CD14-positive monocyte (primary cell): ENCODE data around the gene CUTA. TPM values are rescaled to one million over a fixed set of nuclear protein-coding genes. Genes with fewer than 3 reads are reported as not detected.

Source experiments
- DNase-seq, 3 donors: peaks; one replicate each; pipeline ENCODE4 v3.0.0-alpha.2; 2011 to 2022
- H2AFZ ChIP-seq: 2 replicates; pipeline ENCODE4 v1.6.0; 2012; ENCODE audit warnings: mild to moderate bottlenecking, low read depth, low read length, inconsistent platforms; ENCODE audit not compliant: insufficient read depth, poor library complexity, severe bottlenecking
- H3K27ac ChIP-seq, 2 donors: 1 replicate in 1 of 2; 2 replicates in 1 of 2; pipeline ENCODE4 v1.5.1; 2012 to 2013; ENCODE audit warnings: low read length in 2 of 2, control low read depth in 1 of 2, inconsistent platforms in 1 of 2, low read depth in 1 of 2, mild to moderate bottlenecking in 1 of 2
- H3K27me3 ChIP-seq, 2 donors: one replicate each; pipeline versions ENCODE4 v1.6.0 to v1.6.1; 2011 to 2013; ENCODE audit warnings: low read length in 2 of 2; ENCODE audit not compliant: control insufficient read depth in 2 of 2, insufficient read depth in 2 of 2
- H3K36me3 ChIP-seq, 2 donors: replicated peaks in 1 of 2; 1 replicate in 1 of 2; 2 replicates in 1 of 2; pipeline versions ENCODE4 v1.5.1 to v1.6.1; 2012 to 2013; ENCODE audit warnings: low read length in 2 of 2, control low read depth in 1 of 2, inconsistent platforms in 1 of 2, mild to moderate bottlenecking in 1 of 2; ENCODE audit not compliant: insufficient read depth in 2 of 2, control insufficient read depth in 1 of 2
- H3K4me1 ChIP-seq, 2 donors: 1 replicate in 1 of 2; 2 replicates in 1 of 2; pipeline versions ENCODE4 v1.5.1 to v1.6.1; 2012 to 2013; ENCODE audit warnings: low read length in 2 of 2, control low read depth in 1 of 2, inconsistent platforms in 1 of 2, mild to moderate bottlenecking in 1 of 2, moderate library complexity in 1 of 2; ENCODE audit not compliant: insufficient read depth in 2 of 2, control insufficient read depth in 1 of 2
- H3K4me2 ChIP-seq: replicated peaks from 2 replicates; pipeline ENCODE3; 2012; ENCODE audit warnings: low read length, moderate library complexity, mild to moderate bottlenecking; ENCODE audit not compliant: poor library complexity, severe bottlenecking; ENCODE audit errors: extremely low read depth
- H3K4me3 ChIP-seq, 3 experiments: fragments of 200-600 bp in 1 of 3; sonication (generic) in 1 of 3; replicated peaks in 1 of 3; 1 replicate in 2 of 3; 2 replicates in 1 of 3; pipeline ENCODE4 v1.5.1; 2011 to 2013; ENCODE audit warnings: low read length in 3 of 3, mild to moderate bottlenecking in 3 of 3, control low read depth in 2 of 3, low read depth in 2 of 3, inconsistent platforms in 1 of 3, moderate library complexity in 1 of 3
- H3K79me2 ChIP-seq: 2 replicates; pipeline ENCODE4 v1.6.0; 2012; ENCODE audit warnings: mild to moderate bottlenecking, control low read depth, inconsistent platforms, low read length, moderate library complexity; ENCODE audit not compliant: insufficient read depth
- H3K9ac ChIP-seq: 2 replicates; pipeline ENCODE4 v1.6.0; 2017; ENCODE audit warnings: low read length, mild to moderate bottlenecking; ENCODE audit not compliant: insufficient read depth, poor library complexity, severe bottlenecking
- H3K9me3 ChIP-seq, 2 donors: replicated peaks in 1 of 2; 1 replicate in 1 of 2; 2 replicates in 1 of 2; pipeline versions ENCODE4 v1.5.1 to v1.6.1; 2012 to 2013; ENCODE audit warnings: low read length in 2 of 2, control low read depth in 1 of 2; ENCODE audit not compliant: control insufficient read depth in 1 of 2, insufficient read depth in 1 of 2
- H4K20me1 ChIP-seq: 2 replicates; pipeline ENCODE4 v1.6.0; 2012; ENCODE audit warnings: mild to moderate bottlenecking, low read length, control low read depth, moderate library complexity; ENCODE audit not compliant: insufficient read depth
- H3K27ac Mint-ChIP-seq, 7 donors: one replicate each; pipeline ENCODE4 v1.8.0; 2020; ENCODE audit warnings: mild to moderate bottlenecking in 7 of 7, mixed read lengths in 7 of 7, moderate library complexity in 6 of 7, inconsistent platforms in 2 of 7
- H3K27me3 Mint-ChIP-seq, 3 donors: one replicate each; pipeline ENCODE4 v1.8.0; 2021 to 2022; ENCODE audit warnings: low read depth in 3 of 3, mild to moderate bottlenecking in 3 of 3, mixed read lengths in 3 of 3, moderate library complexity in 3 of 3, inconsistent platforms in 1 of 3
- H3K36me3 Mint-ChIP-seq, 2 donors: one replicate each; pipeline ENCODE4 v1.8.0; 2020; ENCODE audit warnings: mixed read lengths in 2 of 2, inconsistent platforms in 1 of 2, mild to moderate bottlenecking in 1 of 2
- H3K4me1 Mint-ChIP-seq: one replicate; pipeline ENCODE4 v1.8.0; 2020; ENCODE audit warnings: mild to moderate bottlenecking, mixed read lengths
- H3K4me3 Mint-ChIP-seq, 2 donors: one replicate each; pipeline ENCODE4 v1.8.0; 2020; ENCODE audit warnings: mild to moderate bottlenecking in 2 of 2, mixed read lengths in 2 of 2, moderate library complexity in 1 of 2
- H3K9me3 Mint-ChIP-seq, 7 donors: one replicate each; pipeline ENCODE4 v1.8.0; 2020 to 2022; ENCODE audit warnings: mixed read lengths in 7 of 7, mild to moderate bottlenecking in 6 of 7, moderate library complexity in 6 of 7, inconsistent platforms in 2 of 7
- CTCF ChIP-seq: fragments of 200-600 bp; IDR thresholded peaks from one replicate; pipeline ENCODE4 v1.8.0; 2022; ENCODE audit warnings: antibody characterized with exemption, mild to moderate bottlenecking
- WGBS: methylation state at CpG from one replicate; pipeline ENCODE4 v1.1.5; 2013; ENCODE audit warnings: missing lambda C conversion rate; ENCODE audit not compliant: insufficient coverage; 5-methylcytosine and 5-hydroxymethylcytosine counted together
- intact Hi-C, 2 donors: fragments of 100-400 bp; cut with micrococcal nuclease; formaldehyde crosslinking; loops; one replicate each; pipeline versions ENCODE4 v1.15.0 to v1.15.1; 2023
- polyA plus RNA-seq, 3 donors: library from polyadenylated mRNA; depleted of rRNA in 1 of 3; unstranded in 2 of 3; stranded (reverse) in 1 of 3; fragments of 300-500 nt in 2 of 3; fragments of >200 nt in 1 of 3; fragmentation: Illumina TruSeq in 2 of 3; gene quantifications; 1 replicate in 2 of 3; 2 replicates in 1 of 3; pipeline ENCODE4 v1.2.3, GENCODE V29; 2012 to 2021

The CUTA gene
- polyA plus RNA-seq, 3 donors, result 137 to 160 (median 153) TPM

- Mint-ChIP-seq H3K9me3 (peaks cover 0 to 3% (median 0%) of the 10 kb centered on the region in 7 donors), H3K4me3 (peak overlapping the region in 1 of 2 donors; percentile 31), H3K27me3 (peaks cover 4 to 28% (median 18%) of the 10 kb centered on the region in 3 donors), H3K36me3 (peaks cover 10 to 13% of the 10 kb centered on the region in 2 donors), H3K4me1 (peaks cover 49% of the 10 kb centered on the region), H3K27ac (no peak overlapping the region)
- no peaks in the 10 kb centered on the region for H3K27me3 ChIP-seq
- no peak overlapping the region for H3K27ac ChIP-seq
- no peak for TF ChIP-seq CTCF
- DNase-seq, result no peak
- H3K4me3 ChIP-seq, result no peak overlapping the region
- H3K9ac ChIP-seq, result no peak overlapping the region
- no peaks in the 10 kb centered on the region for H3K9me3 ChIP-seq
- H3K79me2 ChIP-seq, result peaks cover 22% of the 10 kb centered on the region
- H3K4me2 ChIP-seq, result no peak overlapping the region
- WGBS, result 79% methylated on average over 4 of the region's 6 CpGs
- no peak overlapping the region for H2AFZ ChIP-seq
- H3K36me3 ChIP-seq, result peaks cover 0 to 4% of the 10 kb centered on the region in 2 donors
- no peaks in the 10 kb centered on the region for H4K20me1 ChIP-seq
- intact Hi-C loops, result no loop called here
- peaks cover 40 to 51% of the 10 kb centered on the region in 2 donors for H3K4me1 ChIP-seq
These were observed 2.8 kb upstream of the CUTA start for GRCh38 chr6:33420491-33421343.

GRCh38 chr6:33419580-33420490, 1.9 kb upstream of the CUTA start, which contains the start of gene SYNGAP1:
Gene SYNGAP1 (plus strand): TSS chr6:33420065. CDS start chr6:33420265, 200 bp downstream.
- Histone ChIP-seq H3K4me1 (peaks cover 33 to 51% of the 10 kb centered on the region in 2 donors), H4K20me1 (peaks cover 3% of the 10 kb centered on the region), H3K4me2 (peak within 1 kb of the TSS; percentile 71), H3K27ac (peak within 1 kb of the TSS; percentile 60 to 97), H3K79me2 (peaks cover 24% of the 10 kb centered on the region), H3K9ac (no peak within 1 kb of the TSS), H3K27me3 (no peaks in the 10 kb centered on the region), H3K36me3 (peaks cover 0 to 13% of the 10 kb centered on the region in 2 donors), H3K9me3 (no peaks in the 10 kb centered on the region), H3K4me3 (peak within 1 kb of the TSS in 1 of 3 experiments; percentile 69), H2AFZ (peak within 1 kb of the TSS; percentile 66)
- peaks cover 46% of the 10 kb centered on the region for H3K4me1 Mint-ChIP-seq
- DNase-seq, result no peak
- peak within 1 kb of the TSS in 6 of 7 donors; percentile 51 to 98 (median 96) for H3K27ac Mint-ChIP-seq
- H3K4me3 Mint-ChIP-seq, result peak within 1 kb of the TSS in 1 of 2 donors; percentile 31
- peaks cover 0 to 3% (median 0%) of the 10 kb centered on the region in 7 donors for H3K9me3 Mint-ChIP-seq
- intact Hi-C loops, result loop anchor here in 1 of 2 donors (5.0 to 10.0 kb wide), 3 partner anchors 32 to 215 kb away; partner anchors contain the start of genes HSD17B8, RING1, RXRB and SLC39A7
- peaks cover 4 to 26% (median 18%) of the 10 kb centered on the region in 3 donors for H3K27me3 Mint-ChIP-seq
- H3K36me3 Mint-ChIP-seq, result peaks cover 19 to 20% of the 10 kb centered on the region in 2 donors
- TF ChIP-seq CTCF, result no peak
- 2% methylated on average over 9 of the region's 22 CpGs for WGBS
